DMS 273 (cell line): ENCODE measurements around the gene TRPV2.

ENCODE experiments used
- DNase-seq: peaks from one replicate; lab custom pipeline; 2025; ENCODE audit not compliant: unreplicated experiment; lab: John Stamatoyannopoulos, UW

Gene TRPV2

DNA sequence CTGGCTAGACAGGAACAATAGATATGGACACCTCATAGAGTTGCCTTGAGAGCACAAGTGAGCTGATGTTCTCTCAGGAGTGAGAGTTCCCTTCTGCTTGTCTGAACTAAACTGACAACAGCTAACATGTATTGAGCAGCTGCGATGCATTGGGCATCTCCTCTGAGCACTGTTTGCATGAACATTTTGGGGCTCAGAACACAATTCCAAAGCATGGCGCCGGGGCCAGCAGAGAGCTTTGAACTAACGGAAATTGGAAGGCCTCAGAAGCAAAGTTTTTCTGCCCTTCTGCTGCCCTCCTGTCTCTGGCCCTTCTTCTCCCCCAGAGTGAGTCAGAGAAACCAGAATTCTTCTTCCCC, 38.1 kb downstream of the TRPV2 start:
- no peak for DNase-seq

DNA sequence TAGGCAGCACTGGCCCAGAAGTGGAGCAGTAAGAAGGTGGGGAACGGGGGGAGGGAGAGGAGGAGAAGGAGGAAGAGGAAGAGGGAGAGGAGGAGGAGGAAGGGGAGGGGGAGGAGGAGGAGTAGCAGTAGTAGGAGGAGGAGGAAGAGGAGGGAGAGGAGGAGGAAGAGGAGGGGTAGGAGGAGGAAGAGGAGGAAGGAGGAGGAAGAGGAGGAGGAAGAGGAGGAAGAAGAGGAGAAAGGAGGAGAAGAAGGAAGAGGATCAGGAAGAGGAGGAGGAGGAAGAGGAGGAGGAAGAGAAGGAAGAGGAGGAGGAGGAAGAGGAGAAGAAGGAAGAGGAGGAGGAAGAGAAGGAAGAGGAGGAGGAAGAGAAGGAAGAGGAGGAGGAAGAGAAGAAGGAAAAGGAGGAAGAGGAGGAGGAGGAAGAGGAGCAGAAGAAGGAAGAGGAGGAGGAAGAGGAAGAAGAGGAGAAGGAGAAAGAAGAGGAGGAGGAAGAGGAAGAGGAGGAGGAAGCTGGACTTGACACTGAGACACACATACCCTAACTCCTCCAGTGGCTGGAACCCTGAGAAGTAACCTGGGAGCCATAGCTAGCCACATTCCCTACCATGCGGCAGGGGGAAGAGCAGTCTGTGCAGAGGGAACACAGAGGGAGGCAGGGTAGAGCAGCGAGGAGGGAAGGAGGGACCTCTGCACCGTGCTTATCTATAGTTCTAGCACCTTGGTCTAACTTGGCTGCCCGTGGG, 40.8 kb downstream of the TRPV2 start:
- DNase-seq, result no peak

DNA sequence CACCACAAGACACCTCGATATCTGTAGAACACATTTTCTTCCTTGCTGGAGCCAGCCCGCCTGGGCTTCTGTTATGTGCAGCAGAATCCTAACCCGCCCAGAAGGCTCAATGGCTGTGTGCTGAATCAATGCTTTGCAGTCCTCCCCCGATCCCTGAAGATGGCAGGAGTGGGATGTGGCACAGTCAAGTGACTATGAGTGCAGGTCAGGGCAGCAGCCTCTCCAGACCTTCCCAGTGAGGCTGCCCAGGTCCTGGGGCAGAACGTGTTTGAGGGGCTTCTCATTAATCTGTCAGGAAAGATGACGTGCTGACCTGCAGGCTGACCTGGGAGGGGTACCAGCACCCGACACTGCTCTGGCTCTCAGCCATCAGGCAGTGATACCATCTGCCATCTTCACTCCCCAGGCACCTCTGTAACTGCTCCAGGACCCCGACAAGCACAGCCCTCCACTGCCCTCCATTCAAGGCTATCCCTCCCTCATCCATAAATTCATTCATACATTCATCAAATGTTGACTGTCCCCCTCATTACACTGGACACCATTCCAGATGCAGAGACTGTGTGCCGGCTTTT, 41.5 kb downstream of the TRPV2 start:
- peak; percentile 48 for DNase-seq

DNA sequence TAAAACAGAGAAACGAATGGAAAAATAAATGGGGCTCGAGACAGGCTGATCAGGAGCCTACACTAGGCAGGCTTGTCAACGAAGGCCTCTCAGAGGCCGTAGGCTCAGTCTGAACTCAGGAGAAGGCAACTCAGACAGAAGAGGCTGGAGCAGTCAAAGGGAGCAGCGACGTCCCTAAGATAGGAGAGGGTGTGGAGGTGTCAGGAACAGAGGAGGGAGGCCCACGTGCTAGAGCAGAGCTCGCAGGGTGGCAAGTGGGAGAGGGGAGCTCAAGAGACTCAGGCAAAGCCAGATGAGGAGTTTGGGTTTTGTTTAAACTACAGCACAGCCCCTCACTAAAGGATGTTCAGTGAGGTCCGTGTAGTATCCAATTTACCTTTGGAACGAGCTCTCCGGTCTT, 43.9 kb downstream of the TRPV2 start:
- DNase-seq, result no peak

DNA sequence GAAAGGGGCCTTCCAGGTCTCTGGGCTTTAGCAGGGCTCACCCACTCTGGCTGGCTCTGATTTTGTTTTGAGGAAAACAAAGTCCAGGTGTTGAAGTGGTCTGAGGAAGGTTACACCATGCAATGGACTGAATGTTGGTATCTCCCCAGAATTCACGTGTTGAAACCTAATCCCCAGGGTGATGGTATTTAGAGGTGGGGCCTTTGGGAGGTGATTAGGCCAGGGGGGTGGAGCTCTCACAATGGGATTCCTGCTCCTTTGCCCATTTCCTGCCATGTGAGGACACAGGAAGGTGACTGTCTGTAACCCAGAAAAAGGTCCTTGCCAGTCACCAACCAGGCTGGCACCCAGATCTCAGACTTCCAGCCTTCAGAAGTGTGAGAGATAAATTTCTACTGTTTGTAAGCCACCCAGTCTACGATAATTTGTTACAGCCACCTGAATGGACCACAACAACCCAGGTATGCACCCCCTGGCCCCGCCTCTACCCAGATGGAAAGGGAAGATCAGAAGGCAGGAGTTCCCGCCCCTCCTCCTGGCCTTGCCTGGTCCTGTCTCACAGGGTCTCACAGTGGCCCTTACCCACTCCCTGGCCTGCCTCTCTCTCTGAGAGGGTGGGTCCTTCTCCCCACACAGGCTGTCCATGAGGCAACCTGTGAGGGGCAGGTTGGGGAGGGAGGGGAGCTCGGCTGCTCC, 44.6 kb downstream of the TRPV2 start:
- DNase-seq, result no peak

DNA sequence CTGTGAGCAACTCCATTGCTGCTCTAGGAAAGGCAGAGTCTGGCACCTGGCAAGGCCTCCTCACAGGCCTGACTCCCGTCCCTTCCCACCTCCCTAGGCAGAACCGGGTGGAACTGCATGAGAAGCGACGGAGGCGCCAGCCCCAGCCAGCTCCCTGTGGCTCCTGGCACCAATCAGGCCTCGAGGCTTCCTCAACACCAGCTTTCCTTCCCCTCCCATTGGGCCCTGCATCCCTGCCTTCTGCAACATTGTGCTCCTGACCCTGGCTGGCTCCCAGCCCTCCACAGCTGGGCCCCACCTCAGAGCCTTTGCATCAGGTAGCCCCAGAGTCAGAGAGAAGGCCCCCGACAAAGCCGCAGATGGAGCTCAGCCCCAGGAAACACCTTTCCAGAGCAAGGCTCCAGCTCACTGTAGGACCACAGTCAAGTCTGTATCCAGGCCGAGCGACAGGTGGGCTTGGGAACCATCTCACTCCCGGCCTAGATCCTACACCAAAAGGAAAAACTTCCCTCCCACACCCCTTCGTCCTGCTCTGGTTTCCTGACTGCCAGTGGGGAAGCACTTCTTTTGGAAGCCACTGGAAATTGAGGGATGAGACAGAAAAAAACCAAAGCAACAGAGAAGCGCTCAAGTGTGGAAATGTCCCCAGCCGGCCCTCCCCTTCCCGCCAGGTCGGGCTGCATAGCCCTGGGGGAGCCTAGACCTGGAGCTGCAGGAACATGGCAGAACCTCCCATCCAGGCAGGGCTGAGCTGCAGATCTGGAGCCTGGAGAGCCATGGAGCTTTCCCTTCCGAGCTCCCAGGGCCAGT, 45.6 kb downstream of the TRPV2 start:
- DNase-seq, result no peak

DNA sequence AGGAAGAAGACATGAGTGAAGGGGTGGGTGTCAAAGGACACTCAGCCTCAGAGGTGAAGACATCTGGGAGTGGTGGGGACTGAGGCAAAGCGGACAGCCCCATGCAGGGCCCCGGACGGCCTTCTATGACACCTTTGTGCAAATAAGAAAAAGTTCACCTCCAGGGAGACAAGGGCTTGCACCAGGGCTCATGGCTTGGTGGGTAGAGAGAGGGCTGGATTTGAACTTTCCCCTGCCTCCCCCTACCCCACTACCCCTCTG, 46.2 kb downstream of the TRPV2 start:
- DNase-seq, result no peak

DNA sequence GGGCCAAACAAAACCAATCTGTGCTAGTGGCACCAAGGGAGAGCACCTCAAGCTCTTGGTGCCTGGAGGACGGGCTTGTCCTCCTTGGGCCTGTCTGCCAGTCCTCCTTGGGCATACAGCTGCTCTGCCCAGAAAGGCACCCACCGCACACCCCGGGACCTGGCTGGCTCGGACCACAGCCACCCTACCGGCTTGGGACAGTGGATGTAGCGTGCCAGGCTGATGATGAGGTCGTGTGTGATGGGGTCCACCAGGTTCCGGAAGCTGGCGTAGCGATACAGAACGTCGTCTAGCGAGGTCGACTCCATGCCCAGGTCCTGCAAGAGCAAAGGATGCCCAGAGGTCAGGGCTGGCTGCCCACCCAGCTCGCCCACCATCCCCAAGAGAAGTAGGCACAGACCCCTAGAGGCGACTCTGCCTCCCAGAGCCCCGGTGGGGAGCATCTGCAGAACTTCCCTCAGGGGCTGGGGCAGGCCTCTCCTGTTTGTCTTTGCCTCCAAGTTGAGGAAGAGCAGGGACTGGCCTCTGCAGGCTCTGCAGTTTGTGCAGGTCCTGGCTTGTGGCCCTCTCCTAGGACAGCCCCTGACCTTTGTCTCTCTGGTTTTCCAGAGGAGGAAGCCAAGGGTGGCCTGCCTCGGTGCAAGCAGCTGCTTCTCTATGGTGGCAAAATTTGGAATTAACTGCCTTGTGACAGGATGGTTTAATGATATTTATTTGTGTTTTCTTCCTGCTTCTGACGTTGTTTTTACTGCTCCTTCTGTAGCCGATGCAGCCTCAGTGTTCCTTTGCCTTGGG, 46.9 kb downstream of the TRPV2 start:
- no peak for DNase-seq

DNA sequence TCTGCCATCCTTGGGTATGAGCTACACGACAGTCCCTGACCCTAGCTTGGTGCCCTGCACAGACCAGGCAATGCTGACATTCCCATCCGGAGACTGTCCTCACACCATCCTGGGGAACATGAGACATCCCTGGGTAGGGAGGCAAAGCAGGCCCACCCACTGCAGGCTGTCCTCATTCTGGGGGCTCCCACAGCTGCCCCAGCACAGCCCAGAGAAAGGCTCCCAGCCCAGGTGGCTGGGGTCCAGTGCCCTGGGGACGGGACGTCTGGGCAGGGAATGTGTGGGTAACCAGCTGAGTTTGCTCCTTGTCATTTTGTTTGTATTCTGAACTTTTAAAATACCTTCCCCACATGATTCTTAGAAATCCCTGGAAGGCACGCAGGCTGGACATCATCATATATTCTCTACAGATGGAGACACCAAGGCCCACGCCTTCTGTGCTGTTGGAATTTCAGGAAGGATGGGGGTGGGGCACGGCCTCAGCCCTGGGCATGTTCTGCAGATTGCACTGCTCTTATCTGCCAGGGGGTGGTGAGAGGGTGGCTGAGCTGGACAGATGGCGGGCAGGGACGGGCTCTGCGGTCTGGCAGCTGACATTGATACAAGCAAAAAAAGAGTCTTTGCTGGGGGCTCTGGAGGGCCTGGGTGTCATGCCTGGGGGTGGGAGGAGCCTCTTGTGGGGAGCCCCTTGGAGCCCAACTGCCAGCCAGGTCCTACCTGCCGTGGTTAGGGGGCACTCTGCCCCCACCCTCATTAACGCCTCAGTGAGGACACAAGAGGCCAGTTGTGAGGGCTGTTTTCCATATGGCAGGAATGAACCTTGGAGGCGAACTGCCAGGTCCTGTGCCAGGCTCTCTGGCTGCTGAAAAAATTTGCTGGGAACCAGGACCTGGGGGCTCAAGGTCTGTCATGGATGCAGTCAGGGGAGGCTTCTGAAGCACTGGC, 48.3 kb downstream of the TRPV2 start:
- DNase-seq, result peak; percentile 94

DNA sequence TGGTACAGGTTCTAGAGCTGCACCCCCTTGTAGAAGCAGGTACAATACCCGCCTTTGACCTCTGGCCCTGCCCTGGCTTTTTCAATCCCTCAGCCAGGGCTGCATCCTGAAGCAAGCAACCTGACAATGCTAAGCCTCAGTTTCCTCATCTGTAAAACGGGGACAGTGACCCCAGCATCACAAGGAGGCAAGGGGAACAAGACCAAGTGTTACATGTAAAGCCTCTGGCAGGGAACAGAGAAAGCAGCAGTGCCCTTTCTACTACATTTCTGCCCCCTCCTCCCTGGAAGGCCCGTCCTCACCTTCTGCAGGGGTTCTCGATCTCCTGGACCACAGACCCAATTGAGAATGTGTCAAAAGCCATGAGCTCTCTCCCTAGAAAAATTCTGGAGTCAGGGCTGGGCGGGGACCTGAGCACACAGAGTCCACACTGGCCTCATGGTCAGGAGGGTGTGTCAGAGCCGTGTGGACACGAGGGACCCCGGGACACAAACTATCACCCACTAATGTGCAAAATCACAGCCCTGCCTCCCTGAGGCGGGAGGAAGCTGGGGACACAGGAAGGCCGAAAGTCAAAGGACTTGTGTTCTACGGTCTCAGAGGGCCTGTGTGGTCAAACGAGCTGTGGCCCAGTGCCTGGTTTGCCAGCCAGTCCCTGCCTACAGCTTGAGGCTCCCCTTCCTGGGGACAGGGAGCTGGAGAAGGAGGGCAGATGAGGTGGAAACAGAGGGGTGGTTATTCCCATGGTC, 49.1 kb downstream of the TRPV2 start:
- DNase-seq, result no peak

DNA sequence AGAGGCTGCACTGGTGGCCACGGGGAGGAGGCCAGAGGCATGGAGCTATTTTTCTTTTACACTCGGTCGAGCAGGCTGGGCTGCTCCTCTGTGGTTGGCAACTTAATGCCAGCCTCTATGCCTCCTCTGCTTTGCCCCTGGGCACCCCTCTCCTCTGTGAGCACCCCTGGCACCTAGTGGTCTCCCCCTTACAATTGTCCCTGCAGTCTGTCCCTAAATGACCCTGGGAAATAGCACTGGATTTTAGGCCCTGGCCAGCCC, 49.6 kb downstream of the TRPV2 start:
- no peak for DNase-seq

DNA sequence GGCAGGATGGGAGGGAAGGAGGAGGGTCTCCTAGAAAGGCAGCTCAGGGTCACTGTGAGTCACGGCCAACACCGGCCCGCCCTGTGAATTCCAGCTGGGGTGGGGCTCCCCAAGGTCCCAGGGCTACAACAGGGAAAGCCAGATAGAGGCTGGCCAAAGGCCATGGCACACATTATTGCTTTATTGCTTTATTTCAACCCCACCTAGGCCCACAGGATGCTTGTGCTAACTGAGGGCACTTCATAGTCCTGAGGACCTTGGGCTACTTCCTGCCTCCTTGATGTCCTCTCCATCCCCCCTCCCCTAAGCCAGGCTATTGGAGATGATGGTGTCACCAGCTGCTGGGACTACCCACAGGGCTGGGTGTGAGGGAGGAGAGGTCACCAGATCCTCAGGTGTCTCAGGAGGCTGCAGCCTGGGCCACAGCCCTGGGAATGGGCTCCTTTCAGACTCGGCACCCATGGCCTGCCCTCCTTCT, 50.5 kb downstream of the TRPV2 start:
- no peak for DNase-seq

DNA sequence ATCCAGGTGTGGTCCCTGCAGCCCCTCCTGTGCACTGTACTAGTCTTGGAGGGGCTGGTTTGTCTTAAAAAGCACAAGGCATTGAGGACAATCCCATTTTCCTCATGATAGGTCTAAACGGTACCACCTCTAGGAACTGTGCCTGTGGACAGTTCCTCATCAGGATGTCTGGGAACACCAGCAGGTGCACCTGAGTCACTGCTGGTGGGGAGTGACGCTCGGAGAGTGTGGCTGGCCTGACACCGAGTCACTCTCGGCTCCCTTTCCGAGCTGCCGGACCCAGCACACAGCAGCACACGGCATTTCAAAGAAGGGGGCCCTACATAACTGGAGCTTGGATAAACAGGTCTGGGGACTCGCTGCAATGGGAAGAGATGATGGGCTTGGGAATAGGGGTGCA, 51.0 kb downstream of the TRPV2 start:
- no peak for DNase-seq

DNA sequence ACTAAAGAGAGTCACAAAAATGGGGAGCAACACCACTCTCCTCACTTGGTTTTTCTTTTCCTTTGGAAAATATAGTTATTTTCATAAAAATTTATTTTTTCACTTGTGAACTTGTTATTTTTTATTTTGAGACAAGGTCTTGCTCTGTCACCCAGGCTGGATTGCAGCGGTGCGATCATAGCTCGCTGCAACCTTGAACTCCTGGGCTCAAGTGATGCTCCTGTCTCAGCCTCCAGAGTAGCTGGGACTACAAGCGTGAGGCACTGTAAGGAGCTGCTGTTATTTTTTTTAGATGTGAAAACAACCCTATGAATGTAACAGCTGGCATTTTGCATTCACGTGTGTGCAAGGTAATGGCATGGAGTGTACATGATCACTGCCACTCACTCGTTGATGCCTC, 51.7 kb downstream of the TRPV2 start:
- DNase-seq, result no peak

DNA sequence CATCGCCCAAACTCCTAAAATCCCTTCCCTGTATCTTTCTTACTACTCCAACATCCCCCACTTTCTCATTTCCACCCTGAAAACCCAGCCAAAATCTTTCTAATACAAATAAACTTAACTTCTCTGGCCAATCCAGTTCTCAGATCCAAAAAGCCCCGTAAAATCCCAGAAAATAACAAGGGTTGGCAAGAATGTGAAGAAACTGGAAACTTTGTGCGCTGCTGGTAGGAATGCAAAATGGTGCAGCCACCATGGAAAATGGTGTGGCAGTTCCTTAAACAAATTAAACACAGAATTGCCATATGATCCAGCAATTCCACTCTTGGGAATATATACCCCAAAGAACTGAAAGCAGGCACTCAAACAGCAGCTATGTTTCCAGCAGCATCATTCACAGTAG, 52.5 kb downstream of the TRPV2 start:
- no peak for DNase-seq

DNA sequence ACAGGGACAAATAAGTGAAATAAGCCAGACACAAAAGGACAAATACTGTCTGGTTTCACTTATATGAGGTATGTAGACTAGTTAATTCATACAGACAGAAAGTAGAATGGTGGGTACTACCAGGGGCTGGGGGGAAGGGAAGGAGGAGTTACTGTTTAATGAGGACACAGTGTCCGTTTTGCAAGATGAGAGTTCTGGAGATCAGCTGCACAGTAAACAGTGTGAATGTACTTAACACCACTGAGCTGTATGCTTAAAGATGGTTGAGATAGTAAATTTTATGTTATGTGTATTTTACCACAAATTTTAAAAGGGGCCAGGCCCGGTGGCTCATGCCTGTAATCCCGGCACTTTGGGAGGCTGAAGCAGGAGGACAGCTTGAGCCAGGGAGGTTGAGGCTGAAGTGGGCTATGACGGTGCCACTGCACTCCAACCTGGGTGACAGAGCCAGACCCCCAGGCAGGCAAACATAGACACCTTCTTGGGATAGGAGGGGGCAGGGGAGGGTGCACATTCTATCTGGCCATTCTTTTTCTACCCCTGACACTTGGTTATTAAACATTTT, 53.1 kb downstream of the TRPV2 start:
- no peak for DNase-seq

DNA sequence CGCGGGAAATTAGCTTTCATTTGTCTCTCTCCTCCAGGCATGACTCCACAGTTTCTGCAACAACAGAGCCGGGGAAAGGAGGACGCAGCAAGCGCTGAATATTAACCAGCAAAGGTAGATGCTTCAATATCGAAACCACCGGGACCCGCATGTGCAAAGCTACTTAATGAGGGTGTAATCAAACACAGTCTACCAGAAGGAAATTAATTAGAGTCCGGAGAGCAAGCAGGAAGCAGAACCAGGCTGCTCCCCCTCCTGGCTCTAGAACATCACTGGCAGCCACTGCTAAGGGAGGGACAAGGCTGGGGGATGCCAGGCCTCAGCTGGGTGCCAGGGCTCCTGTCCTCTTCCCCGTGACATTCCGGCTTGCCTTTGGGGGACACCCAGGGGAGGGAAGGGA, 54.9 kb downstream of the TRPV2 start:
- DNase-seq, result peak; percentile 53

DNA sequence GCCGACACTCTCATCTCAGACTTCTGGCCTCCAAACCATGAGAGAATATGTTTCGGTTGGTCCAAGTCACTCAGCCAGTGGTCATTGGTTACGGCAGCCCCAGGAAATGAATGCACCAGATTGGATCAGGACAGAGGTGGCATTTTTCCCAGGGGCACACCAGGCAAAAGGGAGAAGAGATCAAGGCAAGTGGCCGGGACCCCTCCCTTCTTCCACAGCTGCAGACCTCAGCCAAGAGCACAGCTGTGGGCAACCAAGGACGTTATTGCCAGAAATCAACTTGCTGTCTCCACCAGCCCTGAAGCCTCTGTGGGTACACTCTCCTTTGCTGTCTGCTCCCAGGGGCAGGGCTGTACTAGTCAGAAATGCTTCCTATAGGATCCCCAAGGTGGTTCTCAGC, 55.9 kb downstream of the TRPV2 start:
- no peak for DNase-seq

DNA sequence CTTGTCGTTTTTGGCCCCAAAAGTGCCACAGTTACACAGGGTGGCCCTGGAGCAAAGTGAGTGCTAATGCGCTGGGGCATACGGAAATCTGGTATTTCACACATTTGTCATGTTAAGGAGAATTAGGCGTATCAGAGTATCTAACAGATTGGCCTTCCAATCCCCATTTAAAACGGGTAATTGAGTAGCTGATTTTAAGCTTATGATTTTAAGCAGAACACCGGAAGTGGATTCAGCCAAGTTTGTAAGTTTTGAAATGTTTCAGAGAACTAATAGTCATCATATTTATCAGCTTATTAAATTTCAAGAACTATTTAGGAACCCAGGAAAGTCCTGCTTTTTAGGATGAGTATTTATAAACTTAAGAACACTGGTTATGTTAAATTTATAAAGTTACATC, 57.2 kb downstream of the TRPV2 start:
- DNase-seq, result no peak
